K562 (cell line): Measurements from ENCODE around the gene L3HYPDH. TPM values are rescaled to one million over a fixed set of nuclear protein-coding genes. Genes with fewer than 3 reads are reported as not detected.

ENCODE experiments used
- E2F3 ChIP-seq: fragments of 250-450 bp; sonication (Bioruptor Pico); IDR thresholded peaks from 2 replicates; pipeline ENCODE4 v1.4.0; 2020; ENCODE audit warnings: mild to moderate bottlenecking
- FOS ChIP-seq: IDR thresholded peaks from 3 replicates; pipeline ENCODE4 v1.6.1; 2011; ENCODE audit not compliant: insufficient read length; ENCODE audit errors: extremely low read depth
- FOXA1 ChIP-seq: fragments of 450-650 bp; IDR thresholded peaks from 2 replicates; pipeline ENCODE4 v1.6.1; 2016; ENCODE audit warnings: mild to moderate bottlenecking, borderline replicate concordance
- GTF2F1 ChIP-seq: IDR thresholded peaks from 2 replicates; pipeline ENCODE4 v1.6.1; 2011; ENCODE audit warnings: low read depth, low read length, improper control_type of control experiment
- HEY1 ChIP-seq: fragments of 250-450 bp; sonication (Bioruptor Pico); IDR thresholded peaks from 2 replicates; pipeline ENCODE4 v1.5.0; 2020; ENCODE audit warnings: mild to moderate bottlenecking, moderate library complexity, borderline replicate concordance
- HMGN3 ChIP-seq: IDR thresholded peaks from 2 replicates; pipeline ENCODE4 v1.6.1; 2011; ENCODE audit warnings: borderline replicate concordance, low read depth, mild to moderate bottlenecking, mixed read lengths, low read length; ENCODE audit not compliant: insufficient read length; ENCODE audit errors: extremely low read depth
- HOXB6 ChIP-seq: fragments of 250-450 bp; sonication (Bioruptor Pico); IDR thresholded peaks from 2 replicates; pipeline ENCODE4 v1.5.1; 2022; ENCODE audit warnings: mild to moderate bottlenecking, borderline replicate concordance
- KLF1 ChIP-seq: fragments of 450-650 bp; IDR thresholded peaks from 2 replicates; pipeline ENCODE4 v1.6.1; 2016; ENCODE audit warnings: missing genetic modification characterization, missing compliant biosample characterization
- MEIS2 ChIP-seq: fragments of 450-650 bp; IDR thresholded peaks from 2 replicates; pipeline ENCODE4 v1.6.1; 2014; ENCODE audit warnings: mild to moderate bottlenecking; ENCODE audit not compliant: partially characterized antibody
- POLR2G ChIP-seq: fragments of 200-400 bp; formaldehyde crosslinking; IDR thresholded peaks from 2 replicates; pipeline ENCODE4 v1.6.1; 2017; ENCODE audit warnings: low read depth, mild to moderate bottlenecking, antibody characterized with exemption, low read length, moderate library complexity
- PRMT5 ChIP-seq: sonication (generic); formaldehyde crosslinking; IDR thresholded peaks from 2 replicates; pipeline ENCODE4 v1.5.0; 2020; ENCODE audit warnings: missing genetic modification reagents
- RBM14 ChIP-seq: fragments of 200-400 bp; formaldehyde crosslinking; IDR thresholded peaks from 2 replicates; pipeline ENCODE4 v1.6.1; 2018; ENCODE audit warnings: low read depth, mild to moderate bottlenecking, low read length, moderate library complexity, borderline replicate concordance; ENCODE audit not compliant: insufficient read depth
- RFX1 ChIP-seq: fragments of 450-650 bp; IDR thresholded peaks from 2 replicates; pipeline ENCODE4 v1.6.1; 2016; ENCODE audit warnings: mild to moderate bottlenecking, moderate library complexity
- ZEB2 ChIP-seq: fragments of 450-650 bp; IDR thresholded peaks from 2 replicates; pipeline ENCODE4 v1.6.1; 2016
- ZNF586 ChIP-seq: fragments of 450-650 bp; formaldehyde crosslinking; conservative IDR thresholded peaks from 2 replicates; pipeline ENCODE4 v1.4.0; 2020; ENCODE audit warnings: mild to moderate bottlenecking, moderate library complexity
- polyA plus RNA-seq, 8 experiments: library from polyadenylated mRNA; depleted of rRNA in 4 of 8; stranded (reverse) in 5 of 8; unstranded in 3 of 8; fragments of >200 nt; fragmentation: Nextera tagmentation in 2 of 8; fragmentation: Illumina TruSeq in 1 of 8; extraction: Ambion mirVana in 2 of 8; extraction: Trizol in 1 of 8; gene quantifications; 2 replicates each; pipeline versions ENCODE4 v1.2.1 to v1.2.3, GENCODE V29; 2011 to 2014; ENCODE audit warnings: inconsistent platforms in 1 of 8, missing spikeins in 1 of 8
- total RNA-seq, 7 experiments: library from RNA; depleted of rRNA in 6 of 7; stranded (reverse); fragments of >200 nt in 6 of 7; fragmentation: Illumina TruSeq in 2 of 7; extraction: Trizol in 2 of 7; gene quantifications; 2 replicates each; pipeline versions ENCODE4 v1.2.1 to v1.2.3, GENCODE V29; 2011 to 2021; ENCODE audit warnings: low replicate concordance in 1 of 7
- TF ChIP-seq, protein P1 (sequence below): sonication (generic); formaldehyde crosslinking; IDR thresholded peaks from 2 replicates; pipeline ENCODE4 v1.8.0; 2022; ENCODE audit warnings: mild to moderate bottlenecking, missing genetic modification reagents
- TF ChIP-seq, protein P2 (sequence below): sonication (generic); formaldehyde crosslinking; IDR thresholded peaks from 2 replicates; pipeline ENCODE4 v1.8.0; 2022; ENCODE audit warnings: mild to moderate bottlenecking, missing genetic modification reagents, borderline replicate concordance
- TF ChIP-seq, protein P3 (sequence below): fragments of 150-350 bp; conservative IDR thresholded peaks from 2 replicates; pipeline ENCODE4 v1.6.1; 2014; ENCODE audit warnings: low read length

The L3HYPDH gene
- total and polyA plus RNA-seq, 9 of the 15 experiments (the other 6 are each of a cell fraction or from before 2014, with no cell fraction given) = 12.8 to 36.5 (median 19.3) TPM

DNA sequence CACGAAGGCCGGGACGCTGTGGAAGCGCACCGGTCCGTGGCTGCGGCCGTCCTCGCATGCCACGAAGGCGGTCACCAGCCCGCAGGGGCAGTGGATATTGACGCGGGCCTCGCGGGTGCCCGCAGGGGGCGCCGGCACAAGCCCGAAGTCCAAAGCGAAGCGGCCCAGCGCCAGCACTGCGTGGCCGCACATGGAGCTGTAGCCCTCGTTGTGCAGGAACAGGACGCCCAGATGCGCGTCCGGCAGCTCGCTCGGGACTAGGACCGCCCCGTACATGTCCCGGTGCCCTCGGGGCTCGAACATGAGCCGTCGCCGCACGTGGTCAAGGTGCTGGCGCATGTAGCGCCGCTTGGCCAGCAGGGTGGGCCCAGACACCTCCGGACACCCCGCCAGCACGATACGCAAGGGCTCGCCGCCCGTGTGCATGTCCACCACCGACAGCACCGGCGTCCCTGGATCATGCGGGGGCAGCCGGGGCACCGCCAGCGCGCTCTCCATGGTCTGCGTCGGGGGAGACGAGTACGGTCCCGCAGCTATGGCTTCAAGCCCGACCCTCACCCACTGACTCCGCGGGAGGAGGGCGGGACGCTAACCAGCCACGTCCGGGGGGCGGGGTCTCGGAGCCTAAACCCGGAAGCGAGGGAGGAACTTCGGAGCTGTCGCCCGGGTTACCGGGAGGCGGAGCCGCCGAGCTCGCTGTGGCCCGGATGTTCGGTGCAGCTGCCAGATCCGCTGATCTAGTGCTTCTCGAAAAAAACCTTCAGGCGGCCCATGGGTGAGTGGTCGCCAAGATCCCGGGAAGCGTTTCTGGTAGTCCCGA, at the start of gene L3HYPDH, which contains the start of gene JKAMP (continued):
- TF ChIP-seq, protein P1, sequence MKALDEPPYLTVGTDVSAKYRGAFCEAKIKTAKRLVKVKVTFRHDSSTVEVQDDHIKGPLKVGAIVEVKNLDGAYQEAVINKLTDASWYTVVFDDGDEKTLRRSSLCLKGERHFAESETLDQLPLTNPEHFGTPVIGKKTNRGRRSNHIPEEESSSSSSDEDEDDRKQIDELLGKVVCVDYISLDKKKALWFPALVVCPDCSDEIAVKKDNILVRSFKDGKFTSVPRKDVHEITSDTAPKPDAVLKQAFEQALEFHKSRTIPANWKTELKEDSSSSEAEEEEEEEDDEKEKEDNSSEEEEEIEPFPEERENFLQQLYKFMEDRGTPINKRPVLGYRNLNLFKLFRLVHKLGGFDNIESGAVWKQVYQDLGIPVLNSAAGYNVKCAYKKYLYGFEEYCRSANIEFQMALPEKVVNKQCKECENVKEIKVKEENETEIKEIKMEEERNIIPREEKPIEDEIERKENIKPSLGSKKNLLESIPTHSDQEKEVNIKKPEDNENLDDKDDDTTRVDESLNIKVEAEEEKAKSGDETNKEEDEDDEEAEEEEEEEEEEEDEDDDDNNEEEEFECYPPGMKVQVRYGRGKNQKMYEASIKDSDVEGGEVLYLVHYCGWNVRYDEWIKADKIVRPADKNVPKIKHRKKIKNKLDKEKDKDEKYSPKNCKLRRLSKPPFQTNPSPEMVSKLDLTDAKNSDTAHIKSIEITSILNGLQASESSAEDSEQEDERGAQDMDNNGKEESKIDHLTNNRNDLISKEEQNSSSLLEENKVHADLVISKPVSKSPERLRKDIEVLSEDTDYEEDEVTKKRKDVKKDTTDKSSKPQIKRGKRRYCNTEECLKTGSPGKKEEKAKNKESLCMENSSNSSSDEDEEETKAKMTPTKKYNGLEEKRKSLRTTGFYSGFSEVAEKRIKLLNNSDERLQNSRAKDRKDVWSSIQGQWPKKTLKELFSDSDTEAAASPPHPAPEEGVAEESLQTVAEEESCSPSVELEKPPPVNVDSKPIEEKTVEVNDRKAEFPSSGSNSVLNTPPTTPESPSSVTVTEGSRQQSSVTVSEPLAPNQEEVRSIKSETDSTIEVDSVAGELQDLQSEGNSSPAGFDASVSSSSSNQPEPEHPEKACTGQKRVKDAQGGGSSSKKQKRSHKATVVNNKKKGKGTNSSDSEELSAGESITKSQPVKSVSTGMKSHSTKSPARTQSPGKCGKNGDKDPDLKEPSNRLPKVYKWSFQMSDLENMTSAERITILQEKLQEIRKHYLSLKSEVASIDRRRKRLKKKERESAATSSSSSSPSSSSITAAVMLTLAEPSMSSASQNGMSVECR (CRISPR knock-in tag) = peak; percentile 93
- peak; percentile 95 for TF ChIP-seq RFX1
- peak; percentile 32 for TF ChIP-seq HMGN3
- 0 out of 2 replicates have a peak, but pooled peaks have one; percentile 12 for TF ChIP-seq E2F3
- TF ChIP-seq, protein P2, sequence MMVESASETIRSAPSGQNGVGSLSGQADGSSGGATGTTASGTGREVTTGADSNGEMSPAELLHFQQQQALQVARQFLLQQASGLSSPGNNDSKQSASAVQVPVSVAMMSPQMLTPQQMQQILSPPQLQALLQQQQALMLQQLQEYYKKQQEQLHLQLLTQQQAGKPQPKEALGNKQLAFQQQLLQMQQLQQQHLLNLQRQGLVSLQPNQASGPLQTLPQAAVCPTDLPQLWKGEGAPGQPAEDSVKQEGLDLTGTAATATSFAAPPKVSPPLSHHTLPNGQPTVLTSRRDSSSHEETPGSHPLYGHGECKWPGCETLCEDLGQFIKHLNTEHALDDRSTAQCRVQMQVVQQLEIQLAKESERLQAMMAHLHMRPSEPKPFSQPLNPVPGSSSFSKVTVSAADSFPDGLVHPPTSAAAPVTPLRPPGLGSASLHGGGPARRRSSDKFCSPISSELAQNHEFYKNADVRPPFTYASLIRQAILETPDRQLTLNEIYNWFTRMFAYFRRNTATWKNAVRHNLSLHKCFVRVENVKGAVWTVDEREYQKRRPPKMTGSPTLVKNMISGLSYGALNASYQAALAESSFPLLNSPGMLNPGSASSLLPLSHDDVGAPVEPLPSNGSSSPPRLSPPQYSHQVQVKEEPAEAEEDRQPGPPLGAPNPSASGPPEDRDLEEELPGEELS (CRISPR knock-in tag) = peak; percentile 96
- TF ChIP-seq MEIS2 = no peak
- TF ChIP-seq GTF2F1 = no peak
- TF ChIP-seq FOXA1 = no peak
- TF ChIP-seq POLR2G = peak; percentile 93
- no peak for TF ChIP-seq HOXB6 (CRISPR knock-in tag)
- TF ChIP-seq HEY1 (CRISPR knock-in tag) = no peak
- no peak for TF ChIP-seq PRMT5 (CRISPR knock-in tag)
- no peak for TF ChIP-seq RBM14
- no peak for TF ChIP-seq ZEB2
- TF ChIP-seq, protein P3, sequence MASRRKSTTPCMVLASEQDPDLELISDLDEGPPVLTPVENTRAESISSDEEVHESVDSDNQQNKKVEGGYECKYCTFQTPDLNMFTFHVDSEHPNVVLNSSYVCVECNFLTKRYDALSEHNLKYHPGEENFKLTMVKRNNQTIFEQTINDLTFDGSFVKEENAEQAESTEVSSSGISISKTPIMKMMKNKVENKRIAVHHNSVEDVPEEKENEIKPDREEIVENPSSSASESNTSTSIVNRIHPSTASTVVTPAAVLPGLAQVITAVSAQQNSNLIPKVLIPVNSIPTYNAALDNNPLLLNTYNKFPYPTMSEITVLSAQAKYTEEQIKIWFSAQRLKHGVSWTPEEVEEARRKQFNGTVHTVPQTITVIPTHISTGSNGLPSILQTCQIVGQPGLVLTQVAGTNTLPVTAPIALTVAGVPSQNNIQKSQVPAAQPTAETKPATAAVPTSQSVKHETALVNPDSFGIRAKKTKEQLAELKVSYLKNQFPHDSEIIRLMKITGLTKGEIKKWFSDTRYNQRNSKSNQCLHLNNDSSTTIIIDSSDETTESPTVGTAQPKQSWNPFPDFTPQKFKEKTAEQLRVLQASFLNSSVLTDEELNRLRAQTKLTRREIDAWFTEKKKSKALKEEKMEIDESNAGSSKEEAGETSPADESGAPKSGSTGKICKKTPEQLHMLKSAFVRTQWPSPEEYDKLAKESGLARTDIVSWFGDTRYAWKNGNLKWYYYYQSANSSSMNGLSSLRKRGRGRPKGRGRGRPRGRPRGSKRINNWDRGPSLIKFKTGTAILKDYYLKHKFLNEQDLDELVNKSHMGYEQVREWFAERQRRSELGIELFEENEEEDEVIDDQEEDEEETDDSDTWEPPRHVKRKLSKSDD = no peak
- no peak; the same call in 1 of the 2 replicates for TF ChIP-seq KLF1 (tag)
- no peak for TF ChIP-seq ZNF586 (CRISPR knock-in tag)
- TF ChIP-seq FOS = no peak
